Liver (tissue), 9 donors: ENCODE results near the gene CTLA4. TPM values are rescaled to one million over a fixed set of nuclear protein-coding genes. Genes with fewer than 3 reads are reported as not detected.

ENCODE experiments used
- DNase-seq: peaks from one replicate; pipeline ENCODE4 v3.0.0-alpha.2; 2017; ENCODE audit warnings: low spot score
- H3K27ac ChIP-seq, 2 donors: one replicate each; pipeline ENCODE4 v1.7.0; 2013; ENCODE audit warnings: inconsistent platforms in 2 of 2, low read length in 2 of 2, control low read depth in 1 of 2, low read depth in 1 of 2, mild to moderate bottlenecking in 1 of 2
- H3K27me3 ChIP-seq, 4 donors: one replicate each; pipeline versions ENCODE4 v1.6.1 to v1.7.0; 2013; ENCODE audit warnings: low read length in 3 of 4, inconsistent platforms in 1 of 4, mild to moderate bottlenecking in 1 of 4, moderate library complexity in 1 of 4; ENCODE audit not compliant: control insufficient read depth in 4 of 4, insufficient read depth in 4 of 4
- H3K36me3 ChIP-seq, 4 donors: one replicate each; pipeline versions ENCODE4 v1.6.1 to v1.7.0; 2013; ENCODE audit warnings: low read length in 3 of 4, mild to moderate bottlenecking in 3 of 4, low read depth in 1 of 4, moderate library complexity in 1 of 4; ENCODE audit not compliant: control insufficient read depth in 4 of 4, insufficient read depth in 3 of 4
- H3K4me1 ChIP-seq, 4 donors: one replicate each; pipeline versions ENCODE4 v1.6.1 to v1.7.0; 2013; ENCODE audit warnings: low read length in 3 of 4, mild to moderate bottlenecking in 3 of 4, moderate library complexity in 1 of 4; ENCODE audit not compliant: control insufficient read depth in 4 of 4, insufficient read depth in 4 of 4
- H3K4me3 ChIP-seq, 3 donors: one replicate each; pipeline versions ENCODE4 v1.6.1 to v1.7.0; 2013; ENCODE audit warnings: low read length in 3 of 3, control low read depth in 1 of 3, low read depth in 1 of 3, mild to moderate bottlenecking in 1 of 3
- H3K9ac ChIP-seq, 2 donors: one replicate each; pipeline ENCODE4 v1.7.0; 2013; ENCODE audit warnings: low read length in 2 of 2, mild to moderate bottlenecking in 2 of 2, moderate library complexity in 2 of 2, control low read depth in 1 of 2, low read depth in 1 of 2
- H3K9me3 ChIP-seq, 4 donors: one replicate each; pipeline versions ENCODE4 v1.6.1 to v1.7.0; 2013; ENCODE audit warnings: low read length in 3 of 4; ENCODE audit not compliant: control insufficient read depth in 4 of 4
- EGR1 ChIP-seq, 2 donors: IDR thresholded peaks; 2 replicates each; pipeline ENCODE4 v1.6.1; 2016 to 2018; ENCODE audit warnings: antibody characterized with exemption in 2 of 2, low read depth in 2 of 2
- FOXA1 ChIP-seq: IDR thresholded peaks from 2 replicates; pipeline ENCODE4 v1.6.1; 2016; ENCODE audit warnings: antibody characterized with exemption
- FOXA2 ChIP-seq: IDR thresholded peaks from 2 replicates; pipeline ENCODE4 v1.6.1; 2016; ENCODE audit warnings: antibody characterized with exemption
- GABPA ChIP-seq, 2 donors: IDR thresholded peaks in 1 of 2; conservative IDR thresholded peaks in 1 of 2; 2 replicates each; pipeline ENCODE4 v1.6.1; 2016; ENCODE audit warnings: antibody characterized with exemption in 2 of 2, mild to moderate bottlenecking in 1 of 2, moderate library complexity in 1 of 2
- HNF4A ChIP-seq, 2 donors: conservative IDR thresholded peaks; 2 replicates each; pipeline ENCODE4 v1.6.1; 2016; ENCODE audit warnings: antibody characterized with exemption in 2 of 2, mild to moderate bottlenecking in 2 of 2
- HNF4G ChIP-seq: IDR thresholded peaks from 2 replicates; pipeline ENCODE4 v1.6.1; 2016; ENCODE audit warnings: antibody characterized with exemption
- JUND ChIP-seq, 2 donors: IDR thresholded peaks; 2 replicates each; pipeline ENCODE4 v1.6.1; 2016; ENCODE audit warnings: antibody characterized with exemption in 2 of 2
- NR2F2 ChIP-seq: IDR thresholded peaks from 2 replicates; pipeline ENCODE4 v1.6.1; 2016; ENCODE audit warnings: antibody characterized with exemption
- RAD21 ChIP-seq, 2 donors: IDR thresholded peaks; 2 replicates each; pipeline ENCODE4 v1.6.1; 2016; ENCODE audit warnings: antibody characterized with exemption in 2 of 2, mild to moderate bottlenecking in 2 of 2
- REST ChIP-seq: IDR thresholded peaks from 2 replicates; pipeline ENCODE4 v1.6.1; 2016; ENCODE audit warnings: antibody characterized with exemption, mild to moderate bottlenecking
- RXRA ChIP-seq, 2 donors: IDR thresholded peaks; 2 replicates each; pipeline ENCODE4 v1.6.1; 2017 to 2018; ENCODE audit warnings: antibody characterized with exemption in 2 of 2, mild to moderate bottlenecking in 1 of 2
- SP1 ChIP-seq: IDR thresholded peaks from 2 replicates; pipeline ENCODE4 v1.6.1; 2018; ENCODE audit warnings: antibody characterized with exemption, mild to moderate bottlenecking
- TAF1 ChIP-seq: conservative IDR thresholded peaks from 2 replicates; pipeline ENCODE4 v1.6.1; 2016; ENCODE audit warnings: antibody characterized with exemption, mild to moderate bottlenecking
- YY1 ChIP-seq: IDR thresholded peaks from 2 replicates; pipeline ENCODE4 v1.6.1; 2016; ENCODE audit warnings: antibody characterized with exemption, mild to moderate bottlenecking
- whole genome bisulfite sequencing: extraction: QIAGEN DNeasy Blood & Tissue Kit; methylation state at CpG from one replicate; pipeline ENCODE4 v1.1.7; 2013; 5-methylcytosine and 5-hydroxymethylcytosine counted together
- polyA plus RNA-seq, 2 donors: library from polyadenylated mRNA; stranded (reverse) in 1 of 2; unstranded in 1 of 2; fragments of 200-250 nt in 1 of 2; fragments of >200 nt in 1 of 2; fragmentation: Nextera tagmentation in 1 of 2; extraction: Ambion mirVana in 1 of 2; gene quantifications; one replicate each; pipeline versions ENCODE4 v1.2.1 to v1.2.3, GENCODE V29; 2013 to 2015
- total RNA-seq, 2 donors: library from RNA; depleted of rRNA; stranded (reverse); fragments of >200 nt; gene quantifications; one replicate each; pipeline ENCODE4 v1.2.3, GENCODE V29; 2014
- TF ChIP-seq, protein P1 (sequence below): IDR thresholded peaks from 2 replicates; pipeline ENCODE4 v1.6.1; 2016; ENCODE audit warnings: antibody characterized with exemption
- TF ChIP-seq, protein P2 (sequence below): IDR thresholded peaks from 2 replicates; pipeline ENCODE4 v1.6.1; 2016; ENCODE audit warnings: antibody characterized with exemption
- TF ChIP-seq, protein P3 (sequence below): fragments of 150-350 bp; IDR thresholded peaks from 2 replicates; pipeline ENCODE4 v1.5.1; 2017; ENCODE audit warnings: improper control_type of control experiment, low read depth, low read length; ENCODE audit not compliant: missing input control
- TF ChIP-seq, protein P4 (sequence below): IDR thresholded peaks from 2 replicates; pipeline ENCODE4 v1.6.1; 2016; ENCODE audit warnings: antibody characterized with exemption
- donor health status: healthy.
- donor health status: healthy.
- donor health status: healthy.
- donor health status: healthy.
- donor health status: healthy.

Gene CTLA4
- total and polyA plus RNA-seq, 4 donors, result 0.17 TPM; not detected in 3

DNA sequence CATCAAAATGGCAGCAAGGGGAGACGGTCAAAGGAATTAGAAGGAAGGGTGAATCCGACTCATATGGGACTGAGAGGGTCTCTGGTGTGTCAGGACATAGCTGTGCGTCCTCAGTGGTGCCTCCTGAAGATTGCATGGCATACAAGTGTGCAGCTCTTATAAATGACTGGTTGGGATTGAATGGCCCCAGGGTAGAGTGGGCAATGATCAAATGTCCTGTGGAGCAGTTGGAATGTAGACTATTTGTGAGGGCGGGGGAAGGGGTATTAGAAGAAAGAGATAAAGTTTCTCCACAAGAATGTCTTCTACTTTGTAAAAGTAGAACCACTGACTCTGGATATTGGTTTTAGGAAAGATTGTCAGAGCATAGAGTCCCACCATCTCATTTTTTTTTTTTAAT is 24.6 kb downstream of the CTLA4 start:
- no peak overlapping the region for H3K27ac ChIP-seq
- no peak overlapping the region for H3K9ac ChIP-seq
- TF ChIP-seq HNF4A (conservative IDR thresholded peaks at IDR 0.05) (no peak), GABPA (IDR thresholded peaks at IDR 0.05 in 1 of 2, conservative IDR thresholded peaks at IDR 0.05 in 1 of 2) (no peak), YY1 (no peak)
- TF ChIP-seq, protein P1, sequence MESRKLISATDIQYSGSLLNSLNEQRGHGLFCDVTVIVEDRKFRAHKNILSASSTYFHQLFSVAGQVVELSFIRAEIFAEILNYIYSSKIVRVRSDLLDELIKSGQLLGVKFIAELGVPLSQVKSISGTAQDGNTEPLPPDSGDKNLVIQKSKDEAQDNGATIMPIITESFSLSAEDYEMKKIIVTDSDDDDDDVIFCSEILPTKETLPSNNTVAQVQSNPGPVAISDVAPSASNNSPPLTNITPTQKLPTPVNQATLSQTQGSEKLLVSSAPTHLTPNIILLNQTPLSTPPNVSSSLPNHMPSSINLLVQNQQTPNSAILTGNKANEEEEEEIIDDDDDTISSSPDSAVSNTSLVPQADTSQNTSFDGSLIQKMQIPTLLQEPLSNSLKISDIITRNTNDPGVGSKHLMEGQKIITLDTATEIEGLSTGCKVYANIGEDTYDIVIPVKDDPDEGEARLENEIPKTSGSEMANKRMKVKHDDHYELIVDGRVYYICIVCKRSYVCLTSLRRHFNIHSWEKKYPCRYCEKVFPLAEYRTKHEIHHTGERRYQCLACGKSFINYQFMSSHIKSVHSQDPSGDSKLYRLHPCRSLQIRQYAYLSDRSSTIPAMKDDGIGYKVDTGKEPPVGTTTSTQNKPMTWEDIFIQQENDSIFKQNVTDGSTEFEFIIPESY, result no peak
- H3K36me3 ChIP-seq, result no peaks in the 10 kb centered on the region
- no peaks in the 10 kb centered on the region for H3K27me3 ChIP-seq
- H3K9me3 ChIP-seq, result no peaks in the 10 kb centered on the region
- WGBS, result 84% methylated on average over 4 of the region's 4 CpGs
- DNase-seq, result no peak
- no peak overlapping the region for H3K4me3 ChIP-seq
- no peaks in the 10 kb centered on the region for H3K4me1 ChIP-seq

DNA sequence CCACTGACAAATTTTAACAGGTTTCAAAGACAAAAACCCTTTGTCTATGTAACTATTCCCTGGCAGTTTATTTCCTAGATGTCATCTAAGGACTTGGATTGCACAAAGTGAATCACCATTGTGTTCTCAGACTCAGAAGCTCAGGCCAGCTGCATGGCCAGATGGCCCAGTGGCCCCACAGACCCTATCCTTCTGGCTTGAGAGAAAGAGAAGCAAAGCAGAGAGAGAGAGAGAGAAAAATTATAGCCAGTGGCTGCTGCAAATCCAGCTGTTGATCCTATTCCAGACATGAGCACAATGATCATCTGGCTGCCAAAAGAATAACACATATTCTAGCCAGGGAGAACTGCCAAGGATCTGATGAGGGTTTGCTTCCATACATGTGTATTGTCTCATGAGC is 25.8 kb downstream of the CTLA4 start:
- Histone ChIP-seq H3K27me3 (no peaks in the 10 kb centered on the region), H3K27ac (no peak overlapping the region), H3K9me3 (no peaks in the 10 kb centered on the region), H3K4me3 (no peak overlapping the region), H3K9ac (no peak overlapping the region), H3K4me1 (no peaks in the 10 kb centered on the region), H3K36me3 (no peaks in the 10 kb centered on the region)
- no peak for DNase-seq
- TF ChIP-seq EGR1 (IDR thresholded peaks at IDR 0.05; ENCODE audit: low read depth in 2 of 2) (no peak), RXRA (IDR thresholded peaks at IDR 0.05) (no peak), SP1 (no peak), RAD21 (IDR thresholded peaks at IDR 0.05) (no peak), TAF1 (no peak), GABPA (IDR thresholded peaks at IDR 0.05 in 1 of 2, conservative IDR thresholded peaks at IDR 0.05 in 1 of 2) (no peak), YY1 (no peak), NR2F2 (no peak), FOXA2 (no peak), HNF4A (conservative IDR thresholded peaks at IDR 0.05) (no peak), REST (no peak), JUND (IDR thresholded peaks at IDR 0.05) (no peak), FOXA1 (no peak), HNF4G (no peak)
- TF ChIP-seq, protein P1, result no peak
- TF ChIP-seq, protein P2, sequence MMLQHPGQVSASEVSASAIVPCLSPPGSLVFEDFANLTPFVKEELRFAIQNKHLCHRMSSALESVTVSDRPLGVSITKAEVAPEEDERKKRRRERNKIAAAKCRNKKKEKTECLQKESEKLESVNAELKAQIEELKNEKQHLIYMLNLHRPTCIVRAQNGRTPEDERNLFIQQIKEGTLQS, result no peak
- TF ChIP-seq, protein P3, sequence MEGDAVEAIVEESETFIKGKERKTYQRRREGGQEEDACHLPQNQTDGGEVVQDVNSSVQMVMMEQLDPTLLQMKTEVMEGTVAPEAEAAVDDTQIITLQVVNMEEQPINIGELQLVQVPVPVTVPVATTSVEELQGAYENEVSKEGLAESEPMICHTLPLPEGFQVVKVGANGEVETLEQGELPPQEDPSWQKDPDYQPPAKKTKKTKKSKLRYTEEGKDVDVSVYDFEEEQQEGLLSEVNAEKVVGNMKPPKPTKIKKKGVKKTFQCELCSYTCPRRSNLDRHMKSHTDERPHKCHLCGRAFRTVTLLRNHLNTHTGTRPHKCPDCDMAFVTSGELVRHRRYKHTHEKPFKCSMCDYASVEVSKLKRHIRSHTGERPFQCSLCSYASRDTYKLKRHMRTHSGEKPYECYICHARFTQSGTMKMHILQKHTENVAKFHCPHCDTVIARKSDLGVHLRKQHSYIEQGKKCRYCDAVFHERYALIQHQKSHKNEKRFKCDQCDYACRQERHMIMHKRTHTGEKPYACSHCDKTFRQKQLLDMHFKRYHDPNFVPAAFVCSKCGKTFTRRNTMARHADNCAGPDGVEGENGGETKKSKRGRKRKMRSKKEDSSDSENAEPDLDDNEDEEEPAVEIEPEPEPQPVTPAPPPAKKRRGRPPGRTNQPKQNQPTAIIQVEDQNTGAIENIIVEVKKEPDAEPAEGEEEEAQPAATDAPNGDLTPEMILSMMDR, result no peak
- TF ChIP-seq, protein P4, sequence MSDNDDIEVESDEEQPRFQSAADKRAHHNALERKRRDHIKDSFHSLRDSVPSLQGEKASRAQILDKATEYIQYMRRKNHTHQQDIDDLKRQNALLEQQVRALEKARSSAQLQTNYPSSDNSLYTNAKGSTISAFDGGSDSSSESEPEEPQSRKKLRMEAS, result no peak
